HG03565 (cell line): Measurements from ENCODE around the gene IGF1R.

Experiments
- ATAC-seq: cut with Tn5 transposase; IDR thresholded peaks from one replicate; pipeline ENCODE4 v1.9.1; 2021; ENCODE audit warnings: mild to moderate bottlenecking, moderate library complexity; ENCODE audit not compliant: unreplicated experiment

Gene IGF1R

DNA sequence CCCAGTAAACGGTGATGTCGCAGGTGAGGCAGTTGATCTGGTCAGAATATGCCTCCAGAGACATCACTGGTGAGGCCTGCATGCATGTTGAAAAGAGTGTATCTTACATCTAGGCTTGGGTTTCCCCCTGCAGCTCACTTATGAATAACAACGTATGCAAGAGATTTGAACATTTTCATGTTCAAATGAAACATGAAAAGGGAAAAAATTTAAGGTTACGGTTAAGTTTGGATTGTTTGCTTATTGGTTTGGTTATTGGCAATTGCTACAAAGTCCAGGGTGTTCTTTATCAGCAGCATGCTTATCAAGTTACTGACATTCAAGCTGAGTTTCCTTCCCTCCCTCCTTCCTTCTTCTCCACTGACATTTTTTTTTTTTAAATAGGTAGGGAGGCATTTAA is 123.2 kb downstream of the IGF1R start:
- ATAC-seq = no peak

DNA sequence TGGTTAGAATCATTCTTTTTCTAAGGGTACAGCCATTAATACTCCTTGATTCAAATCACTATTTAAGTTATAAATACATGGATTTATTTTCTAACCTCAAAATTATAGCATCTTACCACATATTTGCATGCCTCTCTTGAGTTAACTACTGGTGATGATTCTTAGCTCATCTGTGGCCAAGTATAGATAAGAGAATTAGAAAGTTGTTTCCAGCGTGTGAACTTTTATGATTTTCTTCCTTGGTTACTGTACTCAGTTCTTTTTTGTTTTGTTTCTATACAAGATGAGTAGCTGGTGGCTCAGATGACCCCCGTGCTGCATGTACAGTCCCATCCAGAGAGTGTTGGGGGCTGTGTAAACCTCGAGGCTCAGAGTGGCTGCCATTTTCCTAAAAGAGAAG is 124.6 kb downstream of the IGF1R start:
- ATAC-seq = no peak

DNA sequence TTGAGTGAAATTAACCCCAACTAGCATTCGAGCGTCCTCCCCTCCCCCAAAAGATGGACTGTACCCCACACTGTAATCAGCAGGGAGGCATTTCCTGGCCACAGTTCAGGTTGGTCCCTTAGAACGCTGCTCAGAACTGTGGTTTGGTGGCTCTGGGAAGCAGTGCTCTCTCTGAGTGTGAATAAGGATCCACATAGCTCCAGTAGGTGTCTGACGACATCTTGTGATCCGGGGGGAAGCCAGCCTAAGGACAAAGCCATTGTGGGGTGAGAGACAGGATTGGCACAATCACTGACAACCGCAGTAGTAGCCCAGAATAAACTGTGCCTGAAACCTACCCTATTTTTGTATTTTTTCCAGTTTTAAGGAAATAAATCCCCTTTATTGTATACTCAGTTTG is 125.3 kb downstream of the IGF1R start:
- ATAC-seq = no peak

DNA sequence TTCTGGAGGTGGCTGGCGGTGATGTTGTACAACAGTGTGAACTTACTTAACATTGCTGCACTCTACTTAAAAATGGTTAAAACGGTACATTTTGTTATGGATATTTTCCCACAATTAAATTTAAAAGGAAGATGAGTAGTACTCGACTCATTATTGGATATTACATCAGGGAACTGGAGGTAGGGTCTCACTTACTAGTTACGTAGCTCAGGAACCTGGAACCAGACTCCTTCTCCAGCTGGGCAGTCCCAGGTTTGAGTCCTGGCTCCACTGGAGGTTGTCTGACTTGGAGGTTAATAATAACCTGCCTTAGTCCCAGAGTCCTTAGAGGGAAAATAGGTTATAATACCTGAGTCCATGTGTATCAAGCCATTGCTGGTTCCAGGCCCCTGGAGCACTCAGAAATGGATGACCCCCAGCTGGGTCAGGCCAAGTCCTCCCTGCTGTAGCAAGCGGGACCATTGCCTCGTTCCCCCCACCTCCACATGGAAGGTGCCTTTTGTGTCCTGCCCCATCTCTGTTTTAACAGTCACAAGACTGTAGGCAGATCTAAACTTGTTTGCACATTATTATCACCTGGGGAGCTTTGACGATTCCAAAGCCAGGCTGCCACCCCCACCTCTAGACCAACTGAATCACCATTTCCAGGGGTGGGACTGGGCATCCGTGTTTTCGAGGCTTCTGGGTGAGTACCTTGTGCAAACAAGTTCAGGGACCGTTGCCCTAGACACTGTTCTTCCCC is 126.6 kb downstream of the IGF1R start:
- no peak for ATAC-seq

DNA sequence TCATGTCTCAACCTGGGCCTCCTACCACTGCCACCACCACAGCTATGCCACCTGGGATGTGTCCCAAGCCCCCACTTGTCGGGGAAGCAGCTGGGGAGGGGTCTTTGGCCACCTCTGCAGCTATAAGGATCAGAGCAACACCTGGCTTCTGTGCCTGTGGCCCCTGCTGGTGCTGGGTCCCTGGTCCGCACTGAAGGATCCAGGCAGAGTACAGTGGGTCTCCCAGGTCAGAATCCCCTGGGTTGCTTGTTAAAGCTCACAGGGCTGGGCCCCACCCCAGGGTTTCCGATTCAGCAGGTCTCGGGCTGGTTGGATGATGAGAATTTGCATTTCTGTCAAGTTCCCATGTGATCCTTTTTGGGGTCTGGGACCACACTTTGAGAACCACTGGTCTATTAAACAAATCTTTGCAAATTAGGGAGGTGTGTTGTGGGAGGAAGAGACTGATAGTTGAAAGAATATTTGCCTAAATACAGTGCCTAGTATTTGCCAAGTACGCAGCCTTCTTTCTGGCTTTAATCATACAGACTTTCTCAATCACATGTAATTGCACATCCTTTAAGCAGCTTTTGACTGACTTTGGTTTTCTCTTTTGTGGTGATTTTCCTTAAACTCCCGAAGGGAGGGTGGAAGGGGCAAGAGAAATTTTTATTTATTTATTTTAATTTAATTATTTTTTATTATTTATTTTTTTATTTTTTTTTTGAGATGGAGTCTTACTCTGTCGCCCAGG is 127.3 kb downstream of the IGF1R start:
- ATAC-seq = no peak

DNA sequence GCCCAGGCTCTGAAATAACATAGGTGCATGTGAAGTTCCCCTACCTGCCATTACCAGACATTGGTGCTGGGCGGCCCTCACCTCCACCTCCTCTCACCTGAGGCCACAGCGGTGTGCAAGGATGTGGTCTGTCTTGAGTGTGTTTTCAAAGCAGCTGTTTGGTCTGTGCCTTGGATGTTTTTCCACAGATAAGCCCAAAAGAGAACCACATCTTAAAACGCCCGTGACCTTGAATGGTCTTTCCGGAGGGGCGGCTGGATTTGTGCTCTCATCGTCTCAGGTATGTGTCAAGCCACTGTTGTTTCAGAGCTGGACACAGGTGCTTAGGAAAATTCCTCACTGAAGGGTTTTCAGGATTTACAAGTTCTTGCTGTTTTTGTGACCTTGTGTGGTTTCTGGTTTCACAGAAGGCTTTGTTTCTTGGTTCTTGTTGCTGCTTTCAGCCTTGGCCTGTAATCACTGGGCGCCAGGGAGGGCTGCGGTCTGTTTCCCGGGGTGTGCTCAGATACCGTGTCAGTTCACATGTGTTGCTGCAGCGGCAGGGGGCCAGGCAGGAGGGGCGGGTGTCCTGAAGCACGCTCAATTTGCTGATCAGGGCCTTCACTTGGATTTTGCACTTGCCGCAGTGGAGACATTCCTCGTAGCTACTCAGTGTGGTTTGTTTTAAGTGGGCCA is 128.4 kb downstream of the IGF1R start:
- ATAC-seq = no peak

DNA sequence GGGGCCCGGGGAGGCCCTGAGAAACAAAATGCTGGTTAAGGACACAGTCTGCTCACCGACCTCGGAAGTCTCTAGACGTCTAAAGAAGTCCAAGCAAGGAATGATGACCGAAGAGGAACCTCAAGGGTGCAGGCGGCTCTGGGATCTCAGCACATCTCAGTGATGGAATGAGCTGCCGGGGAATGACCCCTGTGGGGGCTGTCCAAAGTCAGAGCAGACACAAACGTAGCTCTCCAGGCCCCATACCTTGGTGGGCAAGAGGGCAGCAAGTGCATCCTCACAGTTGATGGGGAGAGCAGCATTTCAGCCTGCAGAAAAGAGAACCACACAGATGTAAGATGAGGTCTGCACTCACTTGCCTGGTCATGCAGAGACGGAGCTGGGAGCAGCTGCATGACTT is 129.1 kb downstream of the IGF1R start:
- no peak for ATAC-seq

DNA sequence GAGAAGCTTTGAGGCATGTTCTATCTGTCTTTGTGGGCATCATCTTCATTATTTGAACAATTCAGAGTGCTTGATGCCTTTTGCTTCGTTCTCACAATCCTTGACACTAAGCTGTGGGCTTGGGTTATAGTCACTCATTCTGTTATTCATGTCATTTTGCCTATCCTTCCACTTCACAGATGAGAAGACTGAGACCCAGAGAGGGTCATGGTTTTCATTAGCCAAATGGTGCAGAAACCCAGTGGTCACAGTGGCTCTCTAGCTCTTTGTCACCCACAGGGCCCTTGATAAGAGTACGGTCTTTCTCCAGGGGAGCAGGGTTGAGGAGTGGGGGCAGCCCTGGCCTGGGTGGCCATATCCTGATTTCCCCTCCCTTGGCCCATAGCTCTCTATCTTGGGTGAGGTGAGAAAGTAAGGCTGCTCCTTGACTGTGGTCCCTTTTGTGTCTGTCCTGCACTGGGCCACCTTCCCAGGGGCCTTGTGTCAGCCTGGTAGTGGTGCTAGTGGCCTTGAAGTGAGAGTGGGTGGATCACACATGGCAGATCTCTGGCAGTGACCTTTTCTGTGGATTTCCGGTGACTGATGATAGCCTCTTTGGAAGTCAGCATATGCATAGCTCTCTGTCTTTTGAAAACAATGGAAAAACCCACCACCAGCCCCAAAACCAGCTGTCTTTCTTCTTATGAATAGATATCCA is 130.1 kb downstream of the IGF1R start:
- ATAC-seq = no peak

DNA sequence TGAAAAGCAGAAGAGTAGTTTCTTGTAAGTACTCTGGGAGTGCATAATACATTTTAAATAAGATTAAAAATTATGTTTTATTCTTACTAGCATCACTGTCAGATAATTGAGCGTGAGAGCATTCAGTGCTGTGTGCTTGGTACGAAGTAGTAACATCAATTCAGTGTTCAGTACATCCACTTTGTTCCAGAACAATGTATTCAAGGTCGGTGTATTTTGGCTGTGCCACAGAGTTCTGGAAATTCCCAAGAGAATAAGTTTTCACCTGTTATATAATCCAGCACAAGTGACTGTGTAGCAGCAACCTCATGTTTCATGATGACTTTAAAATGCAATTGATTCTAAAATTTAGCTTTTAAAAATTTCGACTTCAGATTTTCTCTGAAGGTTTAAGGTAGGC is 130.6 kb downstream of the IGF1R start:
- ATAC-seq = no peak

DNA sequence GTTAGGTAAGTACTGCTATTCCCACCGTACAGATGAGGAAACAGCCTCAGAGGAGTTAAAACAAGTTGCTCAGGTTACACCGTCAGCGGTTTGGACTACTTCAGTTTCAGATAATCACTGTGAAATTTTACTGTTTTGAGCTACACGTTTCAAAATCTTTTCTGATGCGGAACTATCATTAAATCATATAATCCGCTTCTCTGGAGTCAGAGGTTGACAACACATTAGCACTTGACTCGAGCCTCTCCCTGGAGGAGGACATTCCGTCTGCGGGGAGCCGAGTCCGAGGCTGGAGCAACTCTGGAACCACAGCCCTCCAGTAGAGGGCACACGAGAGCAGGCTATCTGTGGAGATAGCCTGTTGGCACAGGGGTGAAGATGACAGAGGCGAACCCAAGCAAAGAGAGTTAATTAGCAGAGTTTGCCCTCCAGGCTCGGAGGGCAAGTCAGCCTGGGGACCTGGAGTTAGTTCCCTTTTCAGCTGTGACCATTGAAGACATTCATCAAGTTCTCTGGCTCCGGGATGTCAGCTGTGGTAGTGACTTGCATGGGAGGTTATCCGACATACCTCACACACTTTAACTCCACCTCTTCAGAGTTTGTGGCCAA is 131.2 kb downstream of the IGF1R start:
- ATAC-seq = peak; percentile 79

DNA sequence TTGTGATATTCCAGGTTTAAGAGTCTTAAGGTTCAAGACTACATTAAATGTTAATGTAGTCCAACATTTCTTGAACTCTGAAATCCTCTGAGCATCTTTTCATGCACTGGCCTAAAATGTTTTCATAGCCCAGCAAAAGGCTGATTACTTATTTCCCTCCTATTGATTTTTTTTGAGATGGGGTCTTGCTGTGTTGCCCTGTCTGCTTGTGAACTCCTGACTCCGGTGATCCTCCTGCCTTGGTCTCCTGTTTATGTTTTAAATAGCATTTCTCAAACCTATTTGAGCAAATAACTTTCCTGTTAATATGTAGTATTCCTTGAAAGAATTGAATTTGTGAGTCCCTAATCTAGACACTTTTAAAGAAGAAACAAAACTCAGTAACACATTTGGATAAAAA is 133.5 kb downstream of the IGF1R start:
- no peak for ATAC-seq

DNA sequence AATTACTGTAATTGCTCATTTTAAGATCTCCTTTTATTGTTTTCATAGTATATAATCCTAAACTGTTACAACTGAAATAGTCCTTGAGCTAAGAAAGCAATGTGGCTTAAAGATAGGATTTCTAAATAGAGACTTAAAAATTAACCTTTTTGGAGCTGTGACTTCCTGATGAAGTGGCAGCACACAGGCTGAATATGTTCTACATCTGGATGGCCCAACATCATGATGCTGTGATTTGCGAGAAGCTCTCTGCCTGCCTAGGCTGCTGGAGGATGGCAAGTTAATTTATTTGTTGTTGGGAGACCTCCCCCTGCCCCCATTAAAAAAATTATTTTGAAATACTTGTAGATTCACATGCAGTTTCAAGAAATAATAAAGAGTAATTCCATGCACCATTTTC is 134.5 kb downstream of the IGF1R start:
- ATAC-seq = no peak

DNA sequence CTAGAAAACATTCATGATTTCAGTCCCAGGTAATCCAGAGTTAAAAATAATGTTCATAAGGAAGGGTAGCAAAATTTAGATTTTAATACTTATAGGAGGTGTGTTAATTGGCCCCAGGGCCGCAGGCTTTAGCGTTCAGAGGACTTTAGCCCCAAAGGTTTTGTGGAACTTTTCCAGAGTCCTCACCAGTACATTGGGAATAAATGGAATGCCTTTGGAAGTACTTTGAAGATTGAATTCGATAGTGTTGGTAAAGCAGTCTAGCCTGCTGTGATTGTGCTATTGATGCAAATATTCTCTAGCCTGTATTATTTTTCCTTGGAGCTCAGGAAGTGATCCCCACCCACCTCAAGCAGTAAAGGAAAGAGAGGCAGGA is 137.1 kb downstream of the IGF1R start:
- no peak for ATAC-seq

DNA sequence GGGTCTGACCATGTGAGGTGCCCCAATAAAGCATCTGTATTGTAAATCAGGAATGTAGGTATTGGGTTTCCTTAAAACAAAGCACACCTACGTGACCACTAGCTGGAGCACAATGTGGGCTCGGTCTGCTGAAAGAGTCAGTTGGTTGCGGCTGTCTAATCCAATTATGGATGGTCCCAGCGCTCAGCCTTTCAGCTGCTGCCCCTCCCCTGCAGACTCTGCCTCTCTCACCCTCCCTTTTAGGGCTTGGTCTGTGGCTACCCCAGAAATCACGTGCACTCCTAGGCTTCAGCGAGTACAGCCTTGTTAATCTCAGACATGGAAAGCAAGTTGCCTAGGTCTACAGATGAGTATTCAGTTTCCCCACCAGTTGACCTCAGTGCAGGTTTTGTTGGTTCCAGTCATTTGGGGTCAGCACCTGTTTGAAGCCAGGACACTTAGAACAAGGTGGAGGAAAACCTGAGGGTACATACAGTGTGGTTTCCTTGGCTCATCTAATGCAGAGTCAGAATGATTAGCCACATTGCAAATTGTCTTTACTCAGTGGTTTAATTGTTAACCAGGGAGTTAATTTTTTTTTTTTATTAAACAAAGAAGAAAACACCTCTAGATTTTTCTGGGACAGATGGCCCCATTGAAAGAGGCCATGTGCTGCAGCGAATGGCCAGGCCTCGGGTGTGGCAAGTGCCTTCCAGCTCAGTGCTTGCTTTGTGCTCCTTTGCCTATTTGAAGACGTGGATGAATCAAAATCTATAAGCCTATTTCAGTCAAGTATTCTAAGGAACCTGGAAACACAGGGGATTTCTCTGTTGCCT is 137.7 kb downstream of the IGF1R start:
- peak; percentile 67 for ATAC-seq

DNA sequence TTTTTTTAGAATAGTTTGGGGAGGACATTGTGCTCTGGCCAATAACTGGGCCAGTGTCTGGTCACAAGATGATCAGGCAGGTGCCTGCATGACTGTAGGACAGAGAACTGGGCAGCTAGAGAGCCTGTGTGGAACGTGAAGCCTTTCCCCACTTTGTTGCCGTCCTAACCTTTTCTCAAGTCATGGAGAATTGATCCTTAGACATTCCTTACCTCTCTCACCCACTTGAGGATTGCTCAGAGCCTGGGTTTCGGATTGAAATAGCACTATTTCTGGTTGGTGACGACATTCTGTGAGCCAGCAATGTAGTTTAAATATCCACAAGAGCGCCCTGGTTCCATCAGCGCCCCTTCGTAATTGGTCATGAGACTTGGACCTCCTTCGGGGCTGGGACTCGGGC is 138.4 kb downstream of the IGF1R start:
- no peak for ATAC-seq

DNA sequence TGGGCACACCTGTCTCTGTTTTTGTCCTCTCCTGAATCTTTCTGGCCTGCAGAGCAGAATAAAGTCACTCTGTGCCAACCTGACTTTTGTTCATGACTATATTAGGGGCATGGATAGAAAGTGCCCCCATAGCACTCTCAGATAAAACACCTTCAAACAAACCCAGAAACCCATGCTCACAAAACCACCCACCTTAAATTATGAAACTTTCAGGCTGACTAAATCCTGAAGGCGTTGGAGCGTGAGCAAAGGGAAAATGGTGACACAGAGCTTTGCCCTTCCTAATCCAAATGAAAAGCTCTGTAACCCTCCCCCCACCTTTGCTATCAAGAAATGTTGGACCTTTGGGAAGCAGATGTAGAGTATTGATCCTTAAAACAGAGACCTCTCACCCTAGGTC is 138.9 kb downstream of the IGF1R start:
- ATAC-seq = no peak

DNA sequence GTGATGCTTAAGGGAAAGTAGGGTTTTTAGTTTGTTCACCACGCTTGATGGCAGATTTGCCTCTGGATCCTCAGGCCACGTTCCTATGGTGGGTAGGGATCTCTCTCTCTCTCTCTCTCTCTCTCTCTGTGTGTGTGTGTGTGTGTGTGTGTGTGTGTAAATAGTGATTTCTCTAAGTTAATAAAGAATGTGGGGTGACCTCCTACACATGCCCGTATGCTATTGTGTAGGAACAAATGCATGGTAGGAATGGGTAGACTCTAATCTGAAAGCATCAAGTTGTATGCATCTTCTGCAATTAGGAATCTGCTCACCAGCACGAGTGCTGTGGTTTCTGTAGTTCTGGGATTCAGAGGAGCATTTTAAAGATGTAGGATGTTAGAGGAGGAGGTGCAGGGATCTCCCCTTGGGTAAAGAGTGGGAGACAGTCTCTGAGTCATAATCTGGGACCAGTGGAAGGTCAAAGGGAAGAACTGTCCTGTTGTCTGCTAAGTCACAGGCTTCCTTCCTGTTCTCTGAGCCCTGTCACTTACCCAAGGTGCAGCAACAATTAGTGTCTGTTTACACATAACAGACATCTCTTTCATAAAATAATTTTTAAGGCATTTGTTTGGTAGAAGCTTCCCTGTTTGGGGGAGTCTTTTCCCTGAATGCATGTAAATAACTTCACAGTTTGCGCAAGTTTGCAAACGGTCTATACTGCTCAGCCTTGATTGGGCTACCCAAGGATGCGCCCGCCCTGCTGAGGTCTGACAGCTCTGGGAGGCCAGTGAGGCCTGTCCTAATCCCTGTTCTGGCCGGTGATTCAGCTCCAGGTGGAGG is 139.8 kb downstream of the IGF1R start:
- no peak for ATAC-seq

DNA sequence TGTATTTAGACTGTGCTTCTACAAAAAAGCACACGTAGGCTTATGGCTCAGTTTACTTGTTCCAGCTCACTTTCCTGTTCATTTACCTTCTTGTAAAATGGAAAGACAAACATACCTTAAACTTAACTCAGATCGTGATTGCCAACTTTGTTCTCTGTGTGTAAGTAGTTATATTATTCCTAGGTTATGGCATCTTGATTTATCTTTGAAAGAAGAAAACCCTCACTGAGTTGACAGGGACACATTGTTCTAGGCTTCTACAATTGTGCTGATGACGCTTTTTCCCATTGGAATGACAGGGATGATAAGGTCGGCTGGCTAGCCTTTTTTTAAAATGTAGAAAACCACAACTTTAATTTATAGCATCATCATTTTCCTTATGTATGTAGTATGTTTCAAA is 140.7 kb downstream of the IGF1R start:
- ATAC-seq = no peak

DNA sequence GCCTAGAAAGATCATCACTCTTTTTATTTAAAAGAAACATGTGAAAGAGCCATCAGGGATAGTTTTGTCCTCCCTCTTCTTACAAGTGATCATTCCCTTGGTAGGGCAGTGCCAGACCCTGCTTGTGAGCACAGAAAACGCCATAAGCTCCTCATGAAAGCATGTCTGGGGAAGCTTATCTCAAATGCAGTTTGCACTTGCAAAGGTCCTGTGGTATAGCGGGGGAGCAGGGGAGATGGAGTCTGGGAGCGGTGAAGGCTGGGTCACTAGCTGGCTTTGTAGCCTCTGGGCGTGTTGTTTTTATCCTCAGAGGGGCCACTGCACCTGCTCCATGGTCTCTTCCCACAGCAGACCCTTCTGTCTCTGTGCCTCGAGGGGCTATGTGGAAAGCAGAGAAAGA is 141.9 kb downstream of the IGF1R start:
- ATAC-seq = no peak
